ENCODE results near the gene PLXDC2. TPM values are rescaled to one million over a fixed set of nuclear protein-coding genes. Genes with fewer than 3 reads are reported as not detected.

The PLXDC2 gene
- polyA plus RNA-seq, 4 donors: 29.1 to 165 (median 39.9) TPM

DNA sequence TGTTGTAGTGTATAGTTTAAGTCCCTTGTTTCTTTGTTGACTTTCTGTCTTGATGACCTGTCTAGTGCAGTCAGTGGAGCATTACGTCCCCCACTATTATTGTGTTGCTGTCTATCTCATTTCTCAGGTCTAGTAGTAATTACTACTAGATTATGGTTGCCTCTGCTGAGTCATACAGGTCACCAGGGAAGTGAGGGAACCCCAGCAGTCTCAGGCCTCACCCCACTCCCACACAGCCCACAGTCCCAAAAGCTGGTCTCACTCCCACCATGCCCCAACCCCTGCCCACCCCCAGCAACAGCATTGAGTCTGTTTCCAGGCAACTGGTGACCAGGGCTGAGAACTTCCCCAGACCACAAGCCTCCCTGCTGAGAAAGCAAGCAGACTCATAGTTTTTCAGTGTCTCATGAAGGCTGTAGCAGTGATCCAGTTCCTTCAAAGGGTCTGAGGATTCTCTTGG is 88.0 kb downstream of the PLXDC2 start:
- DNase-seq (ENCODE audit: low read depth in 4 of 4, low spot score in 3 of 4): no peak

DNA sequence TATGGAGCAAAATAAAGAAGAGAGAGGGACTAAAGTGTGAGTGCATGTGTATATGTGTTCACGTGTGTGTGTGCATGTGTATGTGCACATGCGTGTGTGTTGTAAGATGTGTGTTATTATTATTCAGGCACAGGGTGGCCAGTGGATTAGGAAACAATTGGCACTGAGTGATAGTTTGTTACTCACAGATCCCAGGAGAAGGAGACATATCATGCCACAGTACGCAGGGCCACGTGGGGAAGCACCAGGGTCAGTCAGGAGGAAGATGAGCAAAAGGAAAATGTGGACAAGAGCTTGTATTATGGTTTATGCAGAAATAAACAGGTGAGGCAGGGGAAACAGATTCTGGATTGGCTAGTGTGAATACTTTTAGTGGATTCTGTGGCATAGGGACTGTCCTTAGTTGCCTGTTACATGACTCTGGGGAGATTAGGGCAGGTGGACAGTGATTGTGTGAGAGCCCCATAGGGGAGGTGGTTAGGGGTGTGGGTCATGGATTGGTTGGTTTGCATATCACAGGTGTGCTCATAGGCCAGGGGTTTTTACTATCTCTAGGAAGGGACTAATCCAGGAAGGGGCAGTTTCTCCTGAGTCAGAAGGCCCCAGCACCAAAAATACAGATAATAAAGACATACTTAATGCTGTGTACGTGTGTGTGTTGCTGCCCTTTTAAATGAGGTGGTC is 90.0 kb downstream of the PLXDC2 start:
- DNase-seq (ENCODE audit: low read depth in 4 of 4, low spot score in 3 of 4): no peak

GRCh38 chr10:19908991-19909696 is 92.9 kb downstream of the PLXDC2 start:
- DNase-seq (ENCODE audit: low read depth in 4 of 4, low spot score in 3 of 4): no peak

- no peak for DNase-seq (ENCODE audit: low read depth in 4 of 4, low spot score in 3 of 4)
Measured at GRCh38 chr10:19911886-19912285, 95.7 kb downstream of the PLXDC2 start.

GRCh38 chr10:19913987-19914386 is 97.8 kb downstream of the PLXDC2 start:
- no peak for DNase-seq (ENCODE audit: low read depth in 4 of 4, low spot score in 3 of 4)

DNA sequence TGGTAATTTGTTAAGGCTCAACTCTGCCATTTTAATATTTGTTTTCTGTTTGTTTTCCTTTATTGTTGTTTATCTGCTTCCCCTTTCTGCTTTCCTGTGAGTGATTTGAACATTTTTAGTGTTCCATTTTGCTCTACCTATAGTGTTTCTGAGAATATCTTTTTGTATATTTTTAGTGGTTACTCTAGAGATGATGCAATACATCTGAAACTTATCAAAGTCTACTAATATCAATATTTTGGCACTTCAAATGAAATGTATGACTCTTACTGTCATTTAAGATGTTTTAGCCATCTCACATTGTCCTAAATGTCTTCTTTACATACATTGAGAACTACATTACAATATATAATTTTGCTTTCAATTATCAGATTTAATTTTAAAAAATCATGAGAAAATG is 98.9 kb downstream of the PLXDC2 start:
- no peak for DNase-seq (ENCODE audit: low read depth in 4 of 4, low spot score in 3 of 4)

GRCh38 chr10:19915816-19916215 is 99.6 kb downstream of the PLXDC2 start:
- DNase-seq (ENCODE audit: low read depth in 4 of 4, low spot score in 3 of 4): no peak

- no peak for DNase-seq (ENCODE audit: low read depth in 4 of 4, low spot score in 3 of 4)
Measured at GRCh38 chr10:19917751-19918478, 101.7 kb downstream of the PLXDC2 start.

- no peak for DNase-seq (ENCODE audit: low read depth in 4 of 4, low spot score in 3 of 4)
Measured at GRCh38 chr10:19918794-19919193, 102.6 kb downstream of the PLXDC2 start.

DNA sequence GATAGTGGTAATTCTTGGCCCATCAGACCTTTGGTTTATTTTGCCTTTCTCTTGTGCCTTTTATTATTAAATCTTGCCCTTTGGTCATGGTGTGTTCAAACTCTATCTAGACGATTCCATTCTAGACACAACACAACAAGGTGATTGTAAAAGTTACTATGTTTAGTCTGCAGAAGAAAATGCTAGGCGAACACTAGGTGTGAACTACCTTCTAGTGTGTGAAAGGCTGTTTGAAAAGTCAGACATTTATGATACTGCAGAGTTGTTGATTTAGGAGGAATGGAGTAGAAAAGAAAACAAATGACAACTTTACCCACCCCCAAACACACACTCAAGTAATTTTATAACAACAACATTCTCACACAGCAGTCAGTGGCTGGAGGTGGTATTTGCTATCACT is 103.4 kb downstream of the PLXDC2 start:
- DNase-seq (ENCODE audit: low read depth in 4 of 4, low spot score in 3 of 4): no peak

DNA sequence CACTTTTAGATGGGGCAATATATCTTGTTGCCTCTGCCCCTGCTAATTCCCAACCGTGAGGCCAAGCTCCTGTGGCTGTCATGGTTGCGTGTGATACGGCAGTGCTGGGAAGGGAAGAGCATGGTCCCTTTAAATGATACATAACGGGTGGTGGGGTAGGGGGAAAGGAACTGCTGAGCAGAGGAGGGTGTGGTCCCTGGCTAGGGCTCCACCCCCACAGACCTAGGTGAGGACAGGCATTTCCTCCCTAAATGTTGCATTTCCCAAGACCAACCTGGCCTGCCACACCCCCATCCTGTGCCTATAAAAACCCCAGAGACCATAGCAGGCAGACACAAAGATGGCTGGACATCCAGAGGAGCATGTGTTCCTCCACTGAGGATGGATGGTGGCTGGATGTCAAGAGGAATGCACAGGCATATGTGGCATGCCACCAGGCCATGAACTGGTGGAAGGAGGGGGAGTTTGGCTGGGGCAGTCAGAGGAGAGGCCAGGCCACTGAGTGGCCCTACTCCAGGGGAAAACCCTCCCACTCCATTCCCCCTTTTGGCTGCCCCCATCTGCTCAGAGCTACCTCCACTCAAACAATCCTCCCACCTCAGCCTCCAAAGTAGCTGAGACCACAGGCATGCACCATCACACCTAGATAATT is 104.0 kb downstream of the PLXDC2 start:
- no peak for DNase-seq (ENCODE audit: low read depth in 4 of 4, low spot score in 3 of 4)

GRCh38 chr10:19921300-19922140 is 105.3 kb downstream of the PLXDC2 start:
- no peak for DNase-seq (ENCODE audit: low read depth in 4 of 4, low spot score in 3 of 4)

GRCh38 chr10:19922236-19922963 is 106.2 kb downstream of the PLXDC2 start:
- DNase-seq (ENCODE audit: low read depth in 4 of 4, low spot score in 3 of 4): no peak

DNA sequence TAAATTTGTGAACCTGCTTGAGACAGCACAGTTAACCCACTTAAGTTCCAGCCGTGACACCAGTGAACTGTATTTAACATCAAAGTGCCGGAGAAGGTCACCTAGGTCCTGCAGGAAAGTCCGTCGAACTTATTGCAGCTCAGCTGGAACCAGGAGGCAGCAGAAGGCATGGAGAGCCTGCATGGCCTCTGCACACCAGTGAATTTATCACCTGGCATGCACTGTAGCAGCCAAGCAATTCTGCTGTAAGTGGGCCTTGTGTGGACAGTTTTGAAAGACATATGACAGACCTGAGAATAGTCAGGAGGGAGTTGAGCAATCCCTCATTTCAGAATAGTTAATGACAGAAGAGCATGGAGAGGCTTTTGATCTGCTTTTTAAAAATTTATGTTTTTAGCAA is 108.8 kb downstream of the PLXDC2 start:
- no peak for DNase-seq (ENCODE audit: low read depth in 4 of 4, low spot score in 3 of 4)

- DNase-seq (ENCODE audit: low read depth in 4 of 4, low spot score in 3 of 4): no peak
Measured at GRCh38 chr10:19928936-19929335, 112.7 kb downstream of the PLXDC2 start.

GRCh38 chr10:19929506-19930140 is 113.4 kb downstream of the PLXDC2 start:
- DNase-seq (ENCODE audit: low read depth in 4 of 4, low spot score in 3 of 4): no peak

DNA sequence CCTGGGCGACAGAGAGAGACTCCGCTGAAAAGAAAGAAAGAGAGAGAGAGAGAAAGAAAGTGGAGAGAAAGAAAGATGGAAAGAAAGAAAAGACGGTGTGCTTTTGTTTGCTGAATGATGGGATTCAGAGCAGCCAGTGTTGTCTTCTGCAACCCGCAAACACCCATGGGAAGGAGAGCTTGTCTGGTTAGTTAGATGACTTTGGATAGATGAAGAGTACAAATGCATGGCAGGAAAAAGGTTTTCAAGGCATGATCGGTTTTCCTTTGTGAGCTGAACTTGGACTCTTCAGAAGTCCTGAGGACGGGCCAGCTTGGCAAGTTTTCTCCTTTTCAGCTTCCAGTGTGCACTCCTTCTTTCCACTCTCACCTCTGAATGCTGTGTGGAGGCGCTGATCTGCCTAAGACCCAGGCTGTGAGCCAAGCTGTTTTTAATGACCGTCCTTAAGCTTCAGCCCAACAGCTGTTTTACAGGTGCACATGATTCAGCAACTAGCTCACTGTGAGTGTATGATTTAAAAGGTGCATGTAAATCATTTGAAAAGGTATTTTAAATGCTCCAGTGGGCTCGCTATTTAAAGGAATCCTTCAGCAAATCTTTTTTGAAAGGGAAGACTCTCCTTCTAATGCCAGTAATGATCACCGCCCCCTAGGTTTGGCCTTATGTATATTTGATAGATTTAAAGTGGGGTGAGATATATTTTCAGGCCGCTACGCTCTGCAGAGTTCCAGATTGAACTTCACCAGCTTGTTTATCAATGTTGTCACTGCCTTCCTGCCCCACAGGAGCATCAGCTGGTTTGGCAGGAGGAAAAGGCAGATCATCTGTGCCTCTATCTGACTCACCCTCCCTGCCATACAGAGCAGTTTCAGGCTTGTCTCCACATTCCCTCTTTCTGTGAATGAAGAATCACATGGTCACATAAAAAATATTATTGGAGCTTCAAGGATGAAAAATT is 115.0 kb downstream of the PLXDC2 start:
- DNase-seq (ENCODE audit: low read depth in 4 of 4, low spot score in 3 of 4): peak in 3 of 4 donors; percentile 43 to 51 (median 48)
